HG03095 (cell line): ENCODE data around the gene GPD1.

Experiments used
- ATAC-seq: cut with Tn5 transposase; IDR thresholded peaks from one replicate; pipeline ENCODE4 v1.9.1; 2021; ENCODE audit warnings: moderate library complexity; ENCODE audit not compliant: unreplicated experiment

The GPD1 gene

GRCh38 chr12:50099302-50100008 lies 4.4 kb upstream of the GPD1 start:
- no peak for ATAC-seq

- ATAC-seq = no peak
Observed at GRCh38 chr12:50100561-50100960, 3.2 kb upstream of the GPD1 start.

GRCh38 chr12:50101663-50102062 lies 2.1 kb upstream of the GPD1 start:
- no peak for ATAC-seq

- no peak for ATAC-seq
Observed at GRCh38 chr12:50102131-50102531, 1.7 kb upstream of the GPD1 start.

DNA sequence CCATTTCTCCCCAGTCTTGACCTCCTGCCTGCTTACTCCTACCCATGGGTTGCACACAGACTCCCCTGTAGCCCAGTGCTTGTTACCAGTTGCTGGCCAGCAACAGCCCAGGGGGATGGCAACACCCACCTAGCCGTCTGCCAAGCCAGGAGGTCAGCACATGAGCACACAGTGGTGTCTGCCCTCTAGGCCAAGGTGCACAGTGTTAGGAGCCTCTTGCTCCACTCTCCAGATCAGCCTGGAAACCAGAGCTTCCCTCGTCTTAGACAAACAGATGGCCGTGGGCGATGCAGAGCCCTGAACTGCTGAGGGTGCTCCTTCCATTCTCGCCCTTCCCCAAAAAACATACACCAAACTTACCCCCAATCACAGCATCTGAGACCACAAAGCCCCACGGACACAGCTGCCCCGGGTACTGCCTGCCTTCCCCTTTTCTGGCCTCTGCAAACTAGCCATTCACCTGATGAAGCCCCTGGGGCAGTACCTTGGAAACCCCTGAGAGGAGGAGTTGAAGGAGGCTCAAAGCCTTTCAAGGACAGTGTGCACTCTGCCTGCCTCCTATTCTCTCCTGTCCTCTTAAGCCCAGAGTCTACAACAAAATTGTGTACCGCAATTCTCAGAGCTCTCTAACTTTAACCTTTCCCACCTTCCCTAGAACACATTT lies 1.0 kb upstream of the GPD1 start:
- ATAC-seq = no peak

DNA sequence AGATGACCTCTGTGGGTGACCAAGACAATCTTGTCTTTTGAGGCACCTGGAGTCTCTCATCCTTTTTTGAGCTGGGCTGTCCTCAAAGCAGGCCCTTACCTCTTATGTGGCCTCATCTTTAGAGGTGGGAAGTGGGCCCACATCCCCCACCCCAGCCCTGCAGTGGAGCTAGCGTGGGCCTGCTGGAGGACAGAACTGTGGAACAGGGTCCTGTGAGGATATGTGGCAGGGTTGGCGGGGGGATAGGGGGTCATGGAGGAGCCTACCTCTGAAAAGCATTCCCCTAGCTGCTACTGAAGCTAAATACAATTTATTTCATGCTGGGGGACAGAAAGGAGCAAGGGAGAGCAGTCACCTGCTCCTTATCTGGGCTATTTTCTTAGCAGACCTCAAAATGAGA lies 457 bp upstream of the GPD1 start:
- no peak for ATAC-seq

DNA sequence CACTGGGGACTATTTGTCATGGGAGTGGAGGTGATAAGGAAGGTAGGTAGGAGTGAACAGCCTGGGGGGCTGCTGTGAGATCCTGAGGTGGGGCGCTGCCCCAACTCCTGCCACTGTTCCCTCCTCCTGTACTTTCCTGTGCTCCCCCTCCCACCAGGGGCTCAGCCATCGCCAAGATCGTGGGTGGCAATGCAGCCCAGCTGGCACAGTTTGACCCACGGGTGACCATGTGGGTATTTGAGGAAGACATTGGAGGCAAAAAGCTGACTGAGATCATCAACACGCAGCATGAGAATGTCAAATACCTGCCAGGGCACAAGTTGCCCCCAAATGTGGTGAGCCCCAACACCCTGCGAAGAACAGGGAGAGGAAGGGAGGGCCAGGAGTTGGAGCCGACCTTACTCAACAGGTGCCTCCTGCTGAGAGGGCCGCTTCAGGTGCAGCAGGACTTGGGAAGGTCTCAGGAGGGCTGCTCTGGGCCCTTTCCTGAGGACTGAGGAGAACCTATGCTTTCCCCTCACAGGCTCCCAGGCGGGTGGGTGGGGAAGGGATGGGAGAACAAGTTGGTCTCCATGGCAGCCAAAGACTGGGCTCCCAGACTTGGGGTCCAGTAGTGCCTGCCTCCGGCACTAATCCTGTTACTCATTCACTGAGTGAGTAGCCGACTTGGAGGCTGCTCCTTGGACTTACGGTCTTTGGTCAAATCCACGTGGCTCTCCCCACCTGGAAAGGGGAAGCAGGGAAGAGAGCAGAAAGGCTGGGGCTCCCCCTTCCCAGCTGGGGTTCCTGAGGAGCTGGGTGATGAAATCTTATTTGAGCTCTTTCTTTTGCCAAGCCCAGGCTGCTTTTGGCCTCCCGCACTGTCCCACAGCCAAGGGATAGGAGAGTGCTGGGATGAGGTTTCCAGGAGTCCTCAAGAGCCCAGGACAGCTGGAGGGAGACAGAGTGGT lies 884 bp downstream of the GPD1 start:
- ATAC-seq = no peak

- ATAC-seq = no peak
Observed at GRCh38 chr12:50105913-50106450, 2.2 kb downstream of the GPD1 start.

- no peak for ATAC-seq
Observed at GRCh38 chr12:50106907-50107306, 3.1 kb downstream of the GPD1 start.

- ATAC-seq = no peak
Observed at GRCh38 chr12:50107416-50108268, 3.8 kb downstream of the GPD1 start.

GRCh38 chr12:50109319-50109718 lies 5.5 kb downstream of the GPD1 start:
- no peak for ATAC-seq

DNA sequence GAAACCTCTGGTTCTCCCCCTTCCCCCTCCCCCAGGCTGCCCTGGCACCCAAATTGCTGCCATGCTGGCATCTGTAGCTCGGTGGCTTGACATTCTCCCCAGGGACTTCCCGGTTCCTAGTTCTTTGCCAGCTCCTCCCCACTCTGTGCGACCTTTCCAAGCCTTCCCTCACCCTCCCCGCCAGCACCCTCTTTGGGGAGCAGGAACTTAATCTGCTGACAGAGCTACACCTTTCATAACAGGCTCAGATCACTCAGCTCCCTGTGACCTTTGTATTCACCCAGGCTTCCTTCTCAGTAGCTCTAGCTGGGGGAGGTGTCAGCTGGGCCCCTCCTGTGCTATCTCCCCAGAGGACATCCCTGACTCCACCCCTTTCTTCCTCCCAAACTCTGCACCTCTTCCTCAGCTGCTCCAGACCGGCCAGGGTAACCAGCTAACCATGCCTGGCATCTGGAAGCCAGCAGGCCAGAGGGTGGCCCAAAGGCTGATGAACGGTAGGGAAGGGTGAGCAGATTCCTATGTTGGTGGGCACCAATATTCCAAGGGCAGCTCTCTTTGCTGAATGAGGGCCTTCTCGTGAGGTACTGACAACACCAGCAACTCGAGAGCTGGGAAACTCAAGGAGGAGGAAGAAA lies 6.4 kb downstream of the GPD1 start:
- no peak for ATAC-seq

DNA sequence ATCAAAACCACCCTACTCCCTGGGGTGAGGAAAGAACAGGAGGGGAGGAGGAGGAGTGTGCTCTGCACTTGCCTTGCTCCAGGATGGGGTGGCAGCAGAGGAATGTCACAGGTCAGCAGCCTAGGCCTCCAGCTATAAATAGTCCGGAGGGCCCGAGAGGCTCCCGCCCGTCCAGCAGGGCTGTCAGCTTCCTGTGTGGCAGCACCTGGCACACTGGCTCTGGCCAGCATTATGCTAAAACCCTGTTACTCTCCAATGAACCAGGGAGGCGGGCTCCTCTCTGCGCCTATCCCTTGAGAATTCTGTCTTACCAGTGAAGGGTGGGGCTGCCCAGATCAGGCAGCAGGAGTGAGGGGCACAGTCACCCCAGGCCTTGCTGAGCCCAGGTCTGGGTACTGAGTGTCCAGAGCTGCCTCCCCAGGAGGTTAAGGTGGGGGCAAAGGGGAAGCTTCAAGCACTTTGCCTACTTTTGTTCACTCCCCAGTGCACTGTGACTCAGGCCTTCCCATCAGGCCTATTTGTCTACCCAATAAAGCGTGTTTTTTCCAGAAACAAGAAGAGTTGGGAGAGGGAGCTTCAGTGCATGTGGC lies 7.0 kb downstream of the GPD1 start:
- ATAC-seq = no peak

- ATAC-seq = peak; percentile 1
Observed at GRCh38 chr12:50111395-50111692, 7.5 kb downstream of the GPD1 start.

GRCh38 chr12:50111693-50112455 lies 8.1 kb downstream of the GPD1 start, which contains the start of gene COX14:
Gene COX14, plus strand, starts transcription at chr12:50112236. Its CDS starts 7,808 bp downstream, at chr12:50120044.
- peak; percentile 71 for ATAC-seq

DNA sequence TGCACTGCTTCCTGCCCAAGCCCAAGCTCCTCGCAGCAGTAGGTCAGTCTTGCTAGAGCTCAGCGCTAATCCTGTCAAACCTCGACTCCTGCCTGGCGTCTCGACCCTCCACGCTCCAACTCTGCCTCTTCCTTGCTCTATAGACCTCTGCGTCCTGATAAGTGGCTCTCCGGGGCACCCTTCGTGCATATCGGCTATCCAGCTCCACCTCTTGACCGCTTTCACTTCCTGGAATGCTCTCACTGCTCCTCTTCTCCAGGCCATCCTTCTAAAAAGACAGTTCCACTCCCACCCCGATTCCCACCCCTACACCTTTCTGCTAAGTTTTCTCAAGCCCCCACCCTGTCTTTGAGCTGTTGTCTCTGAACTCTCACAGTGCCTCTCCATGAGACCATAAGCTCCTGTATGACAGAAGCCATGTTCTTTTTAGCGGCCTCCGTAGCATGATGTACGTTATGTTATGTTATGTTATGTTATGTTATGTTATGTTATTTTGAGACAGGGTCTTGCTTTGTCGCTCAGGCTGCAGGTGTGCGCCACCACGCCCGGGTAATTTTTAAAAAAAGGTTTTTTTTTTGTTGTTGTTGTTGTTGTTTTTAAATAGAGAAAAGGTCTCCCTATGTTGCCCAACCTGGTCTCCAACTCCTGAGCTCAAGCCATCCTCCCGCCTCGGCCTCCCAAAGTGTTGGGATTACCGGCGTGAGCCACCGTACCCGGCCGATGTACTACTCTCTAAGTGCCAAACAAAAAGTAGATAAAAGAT lies 8.8 kb downstream of the GPD1 start:
- ATAC-seq = no peak

GRCh38 chr12:50117057-50117622 lies 13.3 kb downstream of the GPD1 start:
- no peak for ATAC-seq

DNA sequence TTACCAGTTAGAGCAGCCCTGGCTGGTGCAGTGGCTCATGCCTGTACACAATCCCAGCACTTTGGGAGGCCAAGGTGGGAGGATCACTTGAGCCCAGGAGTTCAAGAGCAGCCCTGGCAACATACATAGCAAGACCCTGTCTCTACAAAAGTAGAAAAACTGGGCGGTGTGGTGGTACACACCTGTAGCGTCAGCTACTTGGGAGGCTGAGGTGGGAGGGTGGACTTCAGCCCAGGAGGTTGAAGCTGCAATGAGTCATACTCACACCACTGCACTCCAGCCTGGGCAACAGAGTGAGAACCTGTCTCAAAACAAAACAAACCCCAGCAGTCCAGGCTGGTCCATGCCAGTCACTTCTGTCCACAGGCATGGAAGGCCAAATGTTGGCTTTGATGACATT lies 15.6 kb downstream of the GPD1 start:
- ATAC-seq = no peak
